ENCODE measurements around the gene HUS1.

HUS1 gene

DNA sequence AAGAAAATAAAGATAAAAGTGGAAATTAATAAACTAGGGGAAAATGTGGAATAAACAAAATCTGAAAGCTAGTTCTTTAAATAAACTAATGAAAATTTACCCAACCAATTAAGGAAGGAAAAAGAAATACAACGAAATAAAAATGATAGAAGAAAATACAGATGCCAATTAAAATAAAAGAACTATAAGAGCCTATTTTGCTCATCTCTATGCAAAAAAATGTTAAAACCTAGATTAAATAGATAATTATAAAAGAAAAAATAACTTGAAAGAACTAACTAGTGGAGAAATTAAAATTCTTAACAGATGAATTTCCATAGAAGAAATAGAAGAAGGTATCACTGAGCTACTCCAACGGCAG, 63.8 kb downstream of the HUS1 start:
- DNase-seq (ENCODE audit: extremely low read depth, low read depth), result no peak
- TF ChIP-seq, protein P1, sequence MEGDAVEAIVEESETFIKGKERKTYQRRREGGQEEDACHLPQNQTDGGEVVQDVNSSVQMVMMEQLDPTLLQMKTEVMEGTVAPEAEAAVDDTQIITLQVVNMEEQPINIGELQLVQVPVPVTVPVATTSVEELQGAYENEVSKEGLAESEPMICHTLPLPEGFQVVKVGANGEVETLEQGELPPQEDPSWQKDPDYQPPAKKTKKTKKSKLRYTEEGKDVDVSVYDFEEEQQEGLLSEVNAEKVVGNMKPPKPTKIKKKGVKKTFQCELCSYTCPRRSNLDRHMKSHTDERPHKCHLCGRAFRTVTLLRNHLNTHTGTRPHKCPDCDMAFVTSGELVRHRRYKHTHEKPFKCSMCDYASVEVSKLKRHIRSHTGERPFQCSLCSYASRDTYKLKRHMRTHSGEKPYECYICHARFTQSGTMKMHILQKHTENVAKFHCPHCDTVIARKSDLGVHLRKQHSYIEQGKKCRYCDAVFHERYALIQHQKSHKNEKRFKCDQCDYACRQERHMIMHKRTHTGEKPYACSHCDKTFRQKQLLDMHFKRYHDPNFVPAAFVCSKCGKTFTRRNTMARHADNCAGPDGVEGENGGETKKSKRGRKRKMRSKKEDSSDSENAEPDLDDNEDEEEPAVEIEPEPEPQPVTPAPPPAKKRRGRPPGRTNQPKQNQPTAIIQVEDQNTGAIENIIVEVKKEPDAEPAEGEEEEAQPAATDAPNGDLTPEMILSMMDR (IDR thresholded peaks at IDR 0.05; ENCODE audit: low read depth, low read length), result no peak

DNA sequence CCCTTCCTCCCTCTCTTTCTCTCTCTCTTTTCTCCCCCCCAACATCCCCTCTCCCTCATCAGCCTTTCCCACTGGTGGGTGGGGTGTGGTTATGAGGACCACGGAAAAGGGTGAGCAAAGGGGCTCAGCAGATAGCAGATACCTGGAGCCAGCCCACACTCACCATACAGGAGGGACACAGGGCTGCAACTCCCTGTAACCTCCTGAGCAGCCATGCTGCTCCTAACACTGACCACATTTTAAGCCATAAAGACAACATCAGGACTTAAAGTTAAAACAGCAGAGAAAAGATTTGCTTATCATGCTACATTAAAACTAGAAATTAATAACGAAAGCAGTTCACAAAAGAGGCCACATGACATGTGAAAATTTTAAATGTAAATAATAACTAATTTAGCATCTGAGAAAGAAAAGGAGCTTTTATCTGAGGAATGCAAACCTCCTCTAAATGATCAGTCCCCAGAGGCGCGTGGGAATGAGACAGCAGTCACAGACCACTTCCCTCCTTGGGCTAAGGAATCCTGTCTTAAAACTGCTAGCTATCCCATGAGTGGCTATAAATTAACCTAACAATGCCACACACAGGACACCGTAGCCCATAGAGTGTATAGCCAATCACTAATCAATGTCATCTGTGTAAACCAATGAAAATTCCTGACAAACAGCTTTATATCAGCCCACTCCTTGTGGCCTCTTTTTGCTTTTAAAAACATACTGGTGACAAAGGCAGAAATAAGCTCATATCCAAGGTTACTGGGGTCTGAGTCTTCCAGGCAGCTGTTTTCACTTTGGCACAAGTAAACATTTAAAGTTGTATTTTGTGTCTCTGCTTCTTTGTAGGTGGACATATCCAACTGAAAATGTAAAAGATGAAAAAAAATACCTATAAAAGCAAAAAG, 64.4 kb downstream of the HUS1 start:
- TF ChIP-seq, protein P1 (IDR thresholded peaks at IDR 0.05; ENCODE audit: low read depth, low read length), result no peak
- DNase-seq (ENCODE audit: extremely low read depth, low read depth), result no peak

Data from AG09319 (cell line).